EH (cell line): Measurements from ENCODE around the gene FEN1.

ENCODE experiments used
- DNase-seq: peaks from one replicate; pipeline ENCODE4 v3.0.0-alpha.2; 2015; ENCODE audit warnings: low read depth

The FEN1 gene, protein sequence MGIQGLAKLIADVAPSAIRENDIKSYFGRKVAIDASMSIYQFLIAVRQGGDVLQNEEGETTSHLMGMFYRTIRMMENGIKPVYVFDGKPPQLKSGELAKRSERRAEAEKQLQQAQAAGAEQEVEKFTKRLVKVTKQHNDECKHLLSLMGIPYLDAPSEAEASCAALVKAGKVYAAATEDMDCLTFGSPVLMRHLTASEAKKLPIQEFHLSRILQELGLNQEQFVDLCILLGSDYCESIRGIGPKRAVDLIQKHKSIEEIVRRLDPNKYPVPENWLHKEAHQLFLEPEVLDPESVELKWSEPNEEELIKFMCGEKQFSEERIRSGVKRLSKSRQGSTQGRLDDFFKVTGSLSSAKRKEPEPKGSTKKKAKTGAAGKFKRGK

DNA sequence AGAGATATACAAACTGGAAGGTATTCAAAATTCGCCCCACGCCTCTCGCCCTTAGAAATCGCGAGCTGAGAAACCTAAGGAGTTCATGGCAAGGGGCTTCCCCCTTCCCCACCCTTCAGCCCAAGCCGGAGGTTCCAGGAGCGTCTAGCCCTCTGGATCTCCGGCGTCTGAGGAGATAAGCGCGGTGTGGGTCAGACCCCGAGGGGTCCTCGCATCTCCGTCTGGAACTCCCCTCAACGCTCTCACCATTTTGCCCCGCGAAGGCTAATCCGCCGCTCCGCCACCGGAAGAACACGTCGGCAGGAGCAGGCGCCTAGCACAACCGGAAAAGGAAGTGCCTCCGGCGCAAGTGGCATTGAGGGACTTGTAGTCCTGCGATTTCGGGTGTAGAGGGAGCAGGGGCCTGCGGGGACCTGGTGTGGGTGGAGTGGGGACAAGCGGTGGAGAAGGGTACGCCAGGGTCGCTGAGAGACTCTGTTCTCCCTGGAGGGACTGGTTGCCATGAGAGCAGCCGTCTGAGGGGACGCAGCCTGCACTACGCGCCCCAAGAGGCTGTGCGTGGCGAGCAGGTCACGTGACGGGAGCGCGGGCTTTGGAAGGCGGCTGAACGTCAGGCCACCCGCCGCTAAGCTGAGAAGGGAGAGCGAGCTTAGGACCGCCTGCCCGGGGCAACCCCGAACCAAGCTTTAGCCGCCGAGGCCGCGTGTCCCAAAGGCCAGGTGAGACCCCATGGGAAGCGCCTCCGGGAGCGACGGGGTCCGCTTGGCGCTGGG is at the start of gene FEN1, which contains the start of gene TMEM258:
FEN1 (plus strand) TSS at position 602 of the 773 bp plus-strand sequence. CDS start 2,451 bp downstream, outside the sequence.
TMEM258 (minus strand) TSS at position 290 of the 773 bp plus-strand sequence; CDS start at position 249, 41 bp downstream.
- peak; percentile 94 for DNase-seq

DNA sequence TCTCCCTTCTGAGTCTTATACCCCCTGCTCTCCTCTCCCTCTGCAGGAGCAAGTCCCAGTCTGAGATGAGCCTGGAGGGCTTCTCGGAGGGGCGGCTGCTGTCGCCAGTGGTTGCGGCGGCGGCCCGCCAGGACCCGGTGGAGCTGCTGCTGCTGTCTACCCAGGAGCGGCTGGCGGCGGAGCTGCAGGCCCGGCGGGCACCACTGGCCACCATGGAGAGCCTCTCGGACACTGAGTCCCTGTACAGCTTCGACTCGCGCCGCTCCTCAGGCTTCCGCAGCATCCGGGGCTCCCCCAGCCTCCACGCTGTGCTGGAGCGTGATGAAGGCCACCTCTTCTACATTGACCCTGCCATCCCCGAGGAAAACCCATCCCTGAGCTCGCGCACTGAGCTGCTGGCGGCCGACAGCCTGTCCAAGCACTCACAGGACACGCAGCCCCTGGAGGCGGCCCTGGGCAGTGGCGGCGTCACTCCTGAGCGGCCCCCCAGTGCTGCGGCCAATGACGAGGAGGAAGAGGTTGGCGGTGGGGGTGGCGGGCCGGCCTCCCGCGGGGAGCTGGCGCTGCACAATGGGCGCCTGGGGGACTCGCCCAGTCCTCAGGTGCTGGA is 49.1 kb upstream of the FEN1 start:
- DNase-seq, result no peak

DNA sequence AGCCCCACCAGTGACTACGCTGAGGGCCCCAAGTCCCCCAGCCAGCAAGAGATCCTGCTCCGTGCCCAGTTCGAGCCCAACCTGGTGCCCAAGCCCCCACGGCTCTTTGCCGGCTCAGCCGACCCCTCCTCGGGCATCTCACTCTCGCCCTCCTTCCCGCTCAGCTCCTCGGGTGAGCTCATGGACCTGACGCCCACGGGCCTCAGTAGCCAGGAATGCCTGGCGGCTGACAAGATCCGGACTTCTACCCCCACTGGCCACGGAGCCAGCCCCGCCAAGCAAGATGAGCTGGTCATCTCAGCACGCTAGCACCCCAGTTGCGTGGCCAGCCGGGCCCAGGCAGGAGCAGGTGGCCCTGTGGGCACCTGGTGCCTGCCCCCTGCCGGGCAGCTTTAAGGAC is 48.5 kb upstream of the FEN1 start:
- DNase-seq, result no peak

DNA sequence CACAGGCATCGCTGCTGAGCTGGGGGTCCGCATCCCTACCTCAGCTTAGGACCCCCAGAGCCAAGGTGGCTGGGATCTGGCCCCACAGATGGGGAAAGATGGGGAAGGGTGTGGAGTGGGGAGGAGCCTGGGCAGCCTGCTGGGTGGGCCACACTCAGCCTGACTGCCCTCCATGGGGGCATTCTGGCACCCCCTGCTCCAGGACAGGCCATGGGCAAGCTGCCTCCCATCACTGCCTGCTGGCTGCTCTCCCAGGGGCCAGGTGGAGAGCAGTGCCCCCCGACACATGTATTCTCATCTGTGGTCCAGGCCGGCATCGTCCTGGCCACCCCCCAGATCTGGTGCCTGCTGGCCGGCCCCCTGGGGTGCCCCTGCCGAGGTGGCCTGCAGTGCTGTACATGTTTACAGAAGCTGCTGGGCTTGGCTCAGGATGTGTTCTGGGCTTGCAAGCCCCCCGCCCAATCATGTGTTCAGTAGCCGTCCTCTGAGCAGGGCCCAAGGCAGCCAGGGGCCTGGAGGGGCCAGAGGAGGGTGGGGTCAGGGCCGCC is 48.0 kb upstream of the FEN1 start:
- DNase-seq, result no peak

DNA sequence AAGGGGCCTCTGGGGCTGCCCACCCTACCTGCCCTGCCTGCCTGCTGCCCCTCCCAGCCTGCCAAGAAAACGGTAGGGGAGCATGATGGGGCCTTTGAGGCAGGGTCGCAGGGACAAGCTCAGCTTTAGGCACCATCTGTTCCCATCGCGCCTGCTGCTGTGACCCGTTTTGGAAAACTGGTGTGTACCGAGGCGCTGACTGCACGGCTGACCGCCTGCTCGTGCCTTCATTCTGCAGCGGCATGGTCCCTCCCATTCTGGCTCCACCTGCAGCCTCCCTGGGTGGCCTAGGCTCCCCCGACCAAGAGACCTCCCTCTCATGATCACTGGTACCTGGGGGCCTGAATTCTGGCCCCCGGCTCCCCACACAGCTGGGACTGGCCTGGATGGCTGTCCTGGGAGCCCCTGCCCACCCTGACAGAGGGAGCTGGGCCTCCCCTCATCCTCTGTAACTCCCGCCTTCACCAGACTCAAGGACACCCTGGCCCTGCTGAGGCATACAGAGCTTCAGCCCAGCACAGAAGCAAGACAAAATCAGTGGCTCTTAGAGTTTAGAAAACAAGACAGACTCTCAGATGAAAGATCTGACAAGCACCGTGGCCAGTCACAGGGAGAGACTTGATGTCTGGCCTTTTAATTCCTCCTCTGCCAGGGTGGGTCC is 46.8 kb upstream of the FEN1 start:
- no peak for DNase-seq

DNA sequence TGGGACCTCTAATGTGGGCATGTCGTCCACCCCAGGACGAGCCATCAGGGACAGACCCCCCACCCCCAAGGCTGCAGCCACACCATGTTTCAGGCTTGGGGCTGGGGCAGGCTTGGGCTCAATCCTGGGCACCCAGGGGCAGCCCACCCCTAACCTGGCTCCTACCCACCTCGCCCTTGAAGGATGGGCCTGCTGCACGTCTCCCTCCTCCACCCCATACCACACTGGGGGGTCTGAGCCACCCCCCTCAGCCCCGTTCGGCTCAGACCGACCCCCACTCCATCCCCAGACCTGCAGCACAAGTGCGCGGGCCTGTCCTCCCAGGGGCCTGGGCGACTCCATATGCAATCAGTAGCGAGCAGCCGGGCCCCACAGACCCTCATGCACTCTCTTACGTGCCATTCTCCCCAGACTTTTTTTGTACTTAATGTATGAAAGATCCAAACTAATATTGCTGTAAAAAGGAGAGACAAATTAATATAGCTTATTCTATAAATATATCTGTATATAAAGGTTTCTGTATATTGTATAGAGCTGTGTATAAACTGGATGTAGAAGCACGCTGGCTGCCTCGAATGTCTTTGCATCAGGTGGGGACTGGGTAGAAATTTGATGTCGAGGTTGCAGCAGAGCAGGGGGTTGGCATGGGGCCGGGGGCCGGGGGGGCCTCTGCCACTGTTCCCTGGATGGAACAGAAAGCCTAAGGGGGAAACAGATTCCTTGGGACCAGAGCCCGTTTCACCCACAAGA is 46.1 kb upstream of the FEN1 start:
- DNase-seq, result no peak

DNA sequence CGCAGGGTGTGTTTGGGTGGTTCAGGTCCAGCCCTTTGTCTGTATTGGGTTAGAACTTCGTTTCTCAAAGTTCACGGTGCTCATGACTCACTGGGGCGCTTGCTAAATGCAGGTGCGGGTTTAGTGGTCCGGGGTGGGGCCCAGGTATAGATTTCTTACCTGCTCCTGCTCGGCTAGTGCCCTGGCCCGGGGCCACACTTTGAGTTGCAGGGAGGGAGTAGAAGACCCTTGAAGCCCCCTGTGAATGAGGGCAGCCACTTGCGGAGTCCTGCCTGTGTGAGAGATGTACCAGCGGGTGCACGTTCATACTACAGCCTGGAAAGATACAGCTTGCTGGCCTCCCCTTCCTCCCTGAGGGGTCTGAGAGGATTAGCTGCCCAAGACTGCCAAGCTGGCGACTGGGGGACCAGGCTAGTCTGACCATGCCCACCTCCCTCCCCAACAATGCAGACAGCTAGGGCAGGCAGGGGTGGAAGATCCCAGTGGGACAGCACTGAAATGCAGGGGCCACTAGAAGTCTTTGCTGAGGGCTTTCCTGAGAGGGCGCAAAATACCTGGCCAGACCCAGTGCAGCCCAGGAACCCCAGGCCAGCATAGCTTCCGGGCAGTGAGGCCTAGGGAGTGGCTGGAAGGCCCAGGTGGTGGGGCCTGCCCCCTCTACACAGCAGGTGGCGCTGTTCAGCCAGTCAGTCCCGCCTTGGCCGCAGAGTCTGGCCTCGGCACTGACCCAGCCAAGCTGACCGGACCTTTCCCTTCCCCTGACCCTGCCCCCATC is 45.3 kb upstream of the FEN1 start:
- DNase-seq, result peak; percentile 71

DNA sequence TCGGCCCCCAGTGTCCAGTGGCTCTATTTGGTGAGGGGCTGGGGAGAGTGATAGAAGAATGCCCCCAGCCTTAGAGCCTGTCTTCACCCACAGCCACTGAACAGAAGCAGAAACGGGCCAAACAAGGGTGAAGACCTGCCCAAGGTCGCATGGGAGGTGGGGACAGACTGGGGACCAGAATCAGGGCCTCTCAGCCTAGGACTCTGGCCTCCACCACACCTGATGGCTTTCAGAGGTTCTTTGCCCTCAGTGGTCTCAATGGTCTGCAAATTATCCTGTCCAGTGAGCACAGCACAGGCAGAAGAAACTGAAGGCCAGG is 44.8 kb upstream of the FEN1 start:
- no peak for DNase-seq

DNA sequence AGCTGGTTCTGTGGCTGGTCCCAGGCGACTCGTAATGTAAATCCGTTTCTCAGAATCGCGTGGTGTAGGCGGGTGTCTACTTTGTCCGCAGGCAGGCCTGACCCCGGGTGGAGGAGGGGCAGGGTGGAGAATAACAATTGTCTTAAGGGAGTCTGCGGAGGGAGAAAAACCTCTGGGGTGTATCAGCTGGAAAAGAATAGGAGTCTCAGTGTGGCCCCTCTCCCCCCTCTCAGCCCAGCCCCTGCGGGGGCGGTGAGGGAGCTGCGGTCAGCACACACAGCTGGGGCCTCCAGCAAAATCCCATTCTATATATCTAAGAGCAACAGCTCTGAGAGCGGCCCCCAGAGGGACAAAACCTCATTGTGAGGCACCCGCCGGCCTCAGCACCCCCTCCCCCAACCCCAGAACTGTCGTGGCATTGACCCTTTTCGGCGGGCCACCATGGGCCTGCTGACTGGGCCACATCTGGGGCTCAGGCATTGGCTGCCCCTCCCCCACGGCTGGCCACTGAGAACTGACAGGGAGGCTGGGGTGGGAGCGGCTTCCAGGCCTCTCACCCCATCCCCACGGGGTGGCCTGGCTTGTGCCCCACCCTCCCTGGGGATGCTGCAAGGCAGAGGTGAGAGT is 43.0 kb upstream of the FEN1 start:
- DNase-seq, result no peak

DNA sequence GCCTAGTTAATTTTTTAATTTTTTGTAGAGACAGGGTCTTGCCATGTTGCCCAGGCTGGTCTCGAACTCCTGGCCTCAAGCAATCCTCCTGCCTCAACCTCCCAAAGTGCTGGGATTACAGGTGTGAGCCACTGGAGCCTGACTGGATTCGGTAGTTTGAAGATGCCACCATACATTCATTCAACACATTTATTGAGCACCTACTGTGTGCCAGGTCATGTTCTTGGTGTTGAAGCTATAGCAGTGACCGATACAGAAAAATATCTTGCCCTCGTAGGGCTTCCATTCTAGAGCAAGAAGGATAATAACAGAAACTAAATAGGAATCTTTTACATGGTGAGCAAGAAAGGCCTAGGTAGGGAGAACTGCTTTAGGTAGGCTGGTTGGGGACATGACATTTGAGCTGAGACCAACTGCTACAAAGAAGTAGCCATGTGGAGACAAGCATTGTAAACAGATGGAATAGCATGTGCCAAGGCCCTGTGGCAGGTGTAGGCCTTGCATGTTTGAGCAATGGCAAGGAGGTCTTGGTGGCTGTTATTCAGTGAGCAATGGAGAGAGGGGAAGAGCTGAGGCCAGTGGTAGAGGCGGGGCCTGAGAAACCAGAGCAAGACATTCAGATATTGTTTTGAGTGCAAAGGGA is 42.0 kb upstream of the FEN1 start:
- no peak for DNase-seq

DNA sequence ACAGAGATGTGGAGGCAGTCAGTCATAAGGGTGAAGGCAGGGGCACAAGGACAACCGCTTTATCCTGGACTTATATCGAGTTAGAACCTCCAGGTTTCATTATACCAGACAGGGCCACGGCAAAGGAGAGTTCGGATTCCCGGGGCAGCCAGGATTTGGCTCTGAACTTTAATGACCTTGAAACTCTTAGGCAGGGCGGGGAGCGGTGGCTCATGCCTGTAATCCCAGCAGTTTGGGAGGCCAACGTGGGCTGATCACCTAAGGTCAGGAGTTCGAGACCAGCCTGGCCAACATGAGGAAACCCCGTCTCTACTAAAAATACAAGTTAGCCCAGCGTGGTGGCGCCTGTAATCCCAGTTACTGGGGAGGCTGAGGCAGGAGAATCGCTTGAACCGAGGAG is 41.3 kb upstream of the FEN1 start:
- DNase-seq, result no peak

DNA sequence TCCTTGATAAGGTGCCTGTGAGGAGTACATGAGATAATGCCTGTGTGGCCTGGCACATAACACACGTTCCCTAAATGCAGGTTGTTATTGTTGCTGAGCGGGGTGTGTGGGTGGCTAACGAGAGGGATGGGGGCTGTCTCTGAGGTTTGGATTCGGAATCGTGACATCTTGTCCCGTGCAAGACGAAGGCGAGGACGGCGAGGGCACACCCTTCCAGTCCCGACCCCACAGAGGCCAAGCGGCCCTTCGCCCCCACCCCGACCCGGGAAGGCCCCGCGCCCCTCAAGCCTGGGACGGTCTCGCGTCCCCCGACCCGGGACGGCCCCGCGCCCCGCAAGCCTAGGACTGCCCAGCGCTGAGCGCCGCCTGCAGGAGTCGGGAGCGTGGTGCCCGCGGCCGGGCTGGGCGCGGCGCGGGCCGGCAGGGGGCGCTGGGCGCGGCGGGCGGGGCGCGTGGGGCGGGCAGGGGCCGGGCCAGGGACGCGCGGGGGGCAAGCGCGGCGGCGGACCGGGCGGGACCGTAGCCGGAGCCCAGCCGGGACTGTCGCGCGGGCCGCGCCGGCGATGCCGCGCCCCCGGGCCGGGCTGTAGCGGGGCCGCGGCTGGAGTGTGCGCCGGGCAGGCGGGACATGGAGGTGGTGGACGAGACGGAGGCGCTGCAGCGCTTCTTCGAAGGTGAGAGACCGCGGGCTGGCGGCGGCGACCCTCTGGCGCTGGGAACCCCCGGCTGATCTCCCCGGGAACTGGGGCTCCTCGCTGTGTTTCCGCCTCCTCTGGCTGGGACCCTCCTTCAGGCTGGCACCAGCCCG is 40.4 kb upstream of the FEN1 start, which contains the start of gene MYRF:
MYRF (plus strand) TSS at position 520 of the 808 bp plus-strand sequence; CDS start at position 629, 109 bp downstream.
- peak; percentile 57 for DNase-seq

DNA sequence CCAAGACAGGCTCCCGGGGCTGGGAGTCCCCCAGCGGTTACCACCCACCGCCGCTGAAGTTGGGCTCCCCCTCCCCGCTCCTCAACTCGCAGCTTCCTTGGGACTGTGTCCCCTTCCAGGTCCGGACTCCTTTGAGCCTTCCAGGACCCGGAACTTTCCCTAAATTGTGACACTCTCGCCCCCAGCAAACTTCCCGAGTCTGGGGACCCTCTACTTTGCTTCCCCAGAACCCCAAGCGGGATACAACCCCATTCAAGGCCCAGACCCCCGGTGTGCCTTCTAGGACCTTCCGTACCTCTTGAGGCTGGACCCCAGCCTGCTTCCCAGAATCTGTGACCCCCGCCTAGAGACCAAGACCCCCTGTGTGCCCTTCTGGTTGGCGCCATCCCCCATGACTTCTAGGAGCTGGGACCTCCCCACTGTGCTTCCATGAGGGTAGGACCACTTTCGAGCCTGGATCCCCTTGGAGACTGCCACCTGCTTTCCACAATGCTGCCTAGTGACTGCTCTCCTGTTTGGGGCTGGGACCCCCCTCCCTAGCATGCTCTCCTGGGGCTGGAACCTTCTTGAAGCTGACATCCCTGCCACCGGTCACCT is 39.7 kb upstream of the FEN1 start:
- DNase-seq, result no peak

DNA sequence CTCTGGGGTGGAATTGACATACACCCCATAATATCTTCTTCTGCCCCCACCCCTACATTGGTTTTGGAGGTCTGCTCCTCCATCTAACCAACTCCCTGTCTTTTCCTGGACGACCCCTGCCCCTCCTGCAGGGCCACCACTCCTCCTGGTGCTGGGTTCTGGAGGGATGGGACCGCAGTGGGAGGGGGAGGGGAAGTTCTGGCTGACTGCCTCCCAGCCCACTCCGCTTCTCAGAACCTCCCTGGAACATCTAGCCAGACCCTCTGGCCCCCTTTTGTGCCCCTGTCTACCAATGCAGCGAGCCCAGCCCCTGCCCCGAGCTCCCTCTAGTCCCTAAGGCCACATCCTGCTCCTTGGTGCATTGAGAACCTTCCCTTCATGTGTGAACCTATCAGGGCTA is 39.0 kb upstream of the FEN1 start:
- no peak for DNase-seq

DNA sequence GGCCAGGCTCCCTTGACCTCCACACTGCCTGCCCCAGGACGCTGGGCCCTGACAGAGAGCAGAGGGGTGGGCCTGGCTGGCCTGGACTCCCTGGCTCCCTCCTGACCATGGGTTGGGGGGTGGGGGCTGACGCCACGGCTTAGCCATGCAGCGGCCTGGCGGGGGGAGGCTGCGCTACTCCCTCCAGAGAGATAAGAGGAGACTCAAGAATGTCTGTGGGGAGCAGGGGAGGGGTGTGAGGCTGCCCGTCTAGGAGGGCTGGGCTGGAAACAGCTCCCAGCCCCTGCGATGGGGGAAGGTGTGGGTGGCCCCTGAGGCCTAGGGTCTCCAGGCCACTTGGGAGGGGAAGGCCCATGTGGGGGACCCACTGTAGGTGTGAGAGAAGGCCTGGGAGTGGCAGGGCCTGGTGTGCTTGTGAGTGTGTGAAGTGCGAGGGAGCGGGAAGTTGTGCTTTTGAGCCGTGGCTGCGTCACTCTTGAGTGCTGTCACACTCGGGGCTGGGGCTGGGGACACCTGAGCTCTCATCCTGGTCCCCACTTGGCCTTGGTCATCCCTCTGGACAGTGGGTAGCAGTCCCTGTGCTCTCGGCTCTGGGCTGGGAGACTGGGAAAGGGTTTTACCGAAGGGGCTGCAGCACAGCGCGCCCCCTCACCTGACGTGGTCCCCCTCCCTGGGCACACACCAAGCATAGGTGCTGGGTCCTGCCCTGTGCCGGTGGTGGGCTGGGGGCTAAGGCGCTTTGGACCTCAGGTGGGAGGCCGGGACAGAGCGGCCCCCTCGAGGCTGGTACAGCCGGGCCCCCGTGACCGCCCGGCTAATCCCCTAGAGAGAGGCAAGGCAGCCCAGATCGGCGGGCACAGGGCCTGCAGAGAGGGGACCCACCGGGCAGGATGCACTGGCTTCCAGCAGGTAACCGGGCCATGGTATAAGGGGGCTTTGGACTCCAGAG is 37.9 kb upstream of the FEN1 start:
- no peak for DNase-seq

DNA sequence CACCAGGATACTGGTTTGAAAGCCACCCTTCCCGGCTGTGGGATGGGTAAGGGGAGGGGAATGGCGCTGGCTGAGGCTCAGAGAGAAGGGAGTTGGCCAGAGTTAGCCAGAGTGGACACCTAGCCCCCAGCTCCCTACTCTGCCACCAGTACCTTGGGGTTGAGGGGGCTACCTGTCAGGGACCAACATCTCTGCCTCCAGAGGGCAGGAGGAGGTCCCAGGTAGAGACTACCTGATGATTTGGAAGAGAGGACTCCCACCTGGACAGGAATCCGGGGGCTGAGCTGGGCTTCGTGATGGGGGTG is 36.6 kb upstream of the FEN1 start:
- DNase-seq, result no peak
